NCI-H526 (cell line): ENCODE results near the gene SLC2A3.
A peak's percentile ranks its signal among the peaks of the same experiment; 100 is the strongest.
"Not testable (repeated sequence)": the region's sequence is repeated elsewhere in the genome, so short reads cannot be mapped to it uniquely, and the experiment has no call there.

Source experiments
- DNase-seq, 2 experiments: peaks; one replicate each; lab custom pipeline; 2025; lab: John Stamatoyannopoulos, UW

Gene SLC2A3

DNA sequence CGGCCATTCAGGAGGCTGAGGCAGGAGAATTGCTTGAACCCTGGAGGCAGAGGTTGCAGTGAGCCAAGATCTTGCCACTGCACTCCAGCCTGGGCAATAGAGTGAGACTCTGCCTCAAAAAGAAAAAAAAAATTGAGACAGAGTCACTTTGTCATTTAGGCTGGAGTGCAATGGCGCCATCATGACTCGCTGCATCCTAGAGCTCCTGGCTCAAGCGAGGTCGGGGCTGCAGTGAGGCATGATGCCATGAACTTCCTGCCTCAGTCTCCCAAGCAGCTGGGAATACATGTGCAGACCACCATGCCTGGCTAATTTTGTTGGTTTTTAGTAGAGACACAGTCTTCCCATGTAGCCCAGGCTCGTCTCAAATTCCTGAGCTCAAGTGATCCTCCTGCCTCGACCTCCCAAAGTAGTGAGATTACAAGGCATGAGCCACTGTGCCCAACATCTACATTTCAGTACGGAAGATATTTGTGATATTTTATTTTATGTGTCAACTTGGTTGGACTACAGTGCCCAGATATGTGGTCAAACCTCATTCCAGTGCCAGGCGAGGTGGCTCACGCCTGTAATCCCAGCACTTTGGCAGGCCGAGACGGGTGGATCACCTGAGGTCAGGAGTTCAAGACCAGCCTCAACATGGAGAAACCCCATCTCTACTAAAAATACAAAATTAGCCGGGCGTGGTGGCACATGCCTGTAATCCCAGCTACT lies 14.4 kb upstream of the SLC2A3 start:
- DNase-seq = not testable (repeated sequence)

DNA sequence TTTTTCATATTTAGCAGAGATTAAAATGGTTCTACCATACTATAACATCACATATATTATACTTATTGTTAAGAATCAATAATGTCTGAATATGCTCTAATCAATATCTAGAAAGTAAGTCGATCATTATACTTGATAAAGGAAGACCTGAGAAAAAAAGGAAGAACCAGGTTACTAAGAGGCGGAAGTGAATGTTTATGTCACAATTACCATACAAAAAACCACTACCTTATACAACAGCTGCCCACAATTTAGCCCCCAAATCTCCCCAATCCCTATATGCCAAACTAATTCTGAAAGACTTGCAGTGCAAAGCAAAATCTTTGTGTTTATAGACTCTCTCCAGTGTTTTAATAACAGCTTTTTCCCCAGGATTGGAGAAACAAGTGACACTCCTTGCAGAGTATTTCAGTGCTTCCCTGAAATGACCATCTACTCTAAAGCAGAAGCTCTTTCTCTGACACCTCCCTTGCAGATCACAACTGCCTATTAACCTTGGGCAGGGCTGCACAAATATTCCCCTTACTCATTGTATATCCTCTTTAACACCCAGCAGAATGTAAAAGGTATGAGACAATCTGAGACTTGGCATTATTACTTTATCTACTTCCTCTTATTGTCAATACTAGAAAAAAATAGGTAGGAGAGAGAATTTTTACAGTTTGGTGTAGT lies 12.7 kb upstream of the SLC2A3 start:
- no peak for DNase-seq

DNA sequence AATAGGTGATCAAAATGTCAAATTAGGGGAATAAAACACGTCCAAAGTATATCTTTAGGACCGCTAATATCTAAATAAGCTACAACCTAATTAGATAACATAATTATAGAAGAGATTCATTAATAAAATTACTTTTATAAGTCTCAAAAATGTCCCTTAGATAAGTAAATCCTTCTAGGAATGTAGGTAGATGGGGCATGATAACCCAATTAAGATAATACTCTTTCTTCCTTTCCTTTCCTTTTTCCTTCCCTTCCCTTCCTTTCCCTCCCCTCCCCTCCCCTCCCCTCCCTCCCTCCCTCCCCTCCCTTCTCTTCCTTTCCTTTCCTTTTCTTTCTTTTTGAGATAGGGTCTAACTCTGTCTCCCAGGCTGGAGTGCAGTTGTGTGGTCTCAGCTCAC lies 11.0 kb upstream of the SLC2A3 start:
- DNase-seq = no peak

DNA sequence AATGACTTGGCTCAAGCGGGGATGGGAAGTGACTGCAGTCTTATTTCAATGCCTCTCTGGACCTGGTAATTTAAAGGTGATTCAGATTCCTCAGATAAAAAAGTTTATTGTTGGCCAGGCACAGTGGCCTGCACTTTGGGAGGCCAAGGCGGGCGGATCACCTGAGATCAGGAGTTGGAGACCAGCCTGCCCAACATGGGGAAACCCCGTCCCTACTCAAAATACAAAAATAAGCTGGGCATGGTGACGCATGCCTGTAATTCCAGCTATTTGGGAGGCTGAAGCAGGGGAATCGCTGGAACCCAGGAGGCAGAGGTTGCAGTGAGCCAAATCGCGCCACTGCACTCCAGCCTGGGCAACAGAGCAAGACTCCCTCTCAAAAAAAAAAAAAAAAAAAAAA lies 8.8 kb upstream of the SLC2A3 start:
- not testable (repeated sequence) for DNase-seq

DNA sequence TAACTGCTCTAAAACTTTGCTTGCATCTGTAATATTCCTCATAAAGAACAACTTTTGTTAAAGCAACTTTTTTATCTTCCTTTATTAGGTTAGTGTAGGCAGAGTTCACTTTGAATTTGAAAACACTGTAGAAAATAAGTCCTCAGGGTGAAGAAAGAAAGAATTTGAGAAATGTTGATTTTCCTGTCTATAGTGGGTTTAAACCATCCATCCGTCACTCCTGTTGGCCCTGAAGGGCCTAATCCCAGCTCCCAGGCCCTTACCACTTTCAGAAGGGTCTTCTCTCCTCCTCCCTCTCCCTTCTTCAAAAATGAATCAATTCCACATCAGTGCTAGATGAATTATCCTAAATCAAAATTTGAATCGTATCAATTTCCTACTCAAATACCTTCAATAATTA lies 4.9 kb upstream of the SLC2A3 start:
- DNase-seq = no peak

DNA sequence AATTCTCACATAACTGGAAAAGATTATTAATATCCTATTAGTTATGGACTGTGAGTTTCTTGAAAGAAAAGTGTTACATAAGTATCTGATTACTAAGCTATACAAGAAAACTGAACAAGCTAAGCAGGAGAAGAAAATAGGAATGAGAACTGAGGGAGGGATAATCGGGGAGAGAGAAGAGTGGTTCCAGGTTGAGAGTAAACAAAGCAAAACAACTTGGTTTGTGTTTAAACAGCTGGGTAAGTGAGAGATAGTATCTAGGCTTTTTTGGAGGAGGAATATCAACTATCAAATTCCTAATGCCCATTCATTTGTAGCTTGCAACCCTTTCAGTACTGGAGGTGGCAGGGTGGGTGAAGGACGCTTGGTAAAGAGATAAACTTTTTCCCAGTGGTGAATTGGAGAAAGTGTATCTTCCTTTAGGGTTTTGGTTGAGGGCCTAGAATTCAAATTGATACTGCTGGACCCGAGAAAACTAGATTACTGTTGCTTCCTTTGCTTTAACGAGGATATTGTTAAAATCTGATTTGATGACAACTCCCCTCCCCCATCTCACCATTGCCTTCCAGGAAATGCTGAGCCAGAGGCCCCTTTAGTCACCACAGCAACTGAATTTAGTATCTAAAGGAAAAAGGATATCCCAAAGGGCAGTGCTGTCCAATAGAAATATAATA lies 2.0 kb upstream of the SLC2A3 start:
- peak; percentile 34 to 36 for DNase-seq

DNA sequence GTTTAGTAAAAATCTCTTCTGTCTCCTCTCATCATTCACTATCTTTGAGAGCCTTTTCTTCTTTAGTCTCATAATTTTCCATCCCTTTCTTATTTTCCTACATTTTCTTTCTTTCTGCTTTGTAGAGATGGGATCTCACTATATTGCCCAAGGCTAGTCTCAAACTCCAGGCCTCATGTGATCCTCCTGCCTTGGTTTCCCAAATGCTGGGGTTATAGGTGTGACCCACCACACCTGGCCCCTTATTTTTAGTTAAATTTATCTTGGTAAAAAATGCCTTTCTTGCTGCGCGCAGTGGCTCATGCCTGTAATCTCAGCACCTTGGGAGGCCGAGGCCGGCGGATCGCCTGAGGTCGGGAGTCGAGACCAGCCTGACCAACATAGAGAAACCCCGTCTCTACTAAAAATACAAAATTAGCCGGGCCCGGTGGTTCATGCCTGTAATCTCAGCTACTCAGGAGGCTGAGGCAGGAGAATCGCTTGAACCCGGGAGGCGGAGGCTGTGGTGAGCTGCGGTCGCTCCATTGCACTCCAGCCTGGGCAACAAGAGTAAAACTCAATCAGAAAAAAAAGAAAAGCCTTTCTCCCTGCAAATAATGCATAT lies 996 bp downstream of the SLC2A3 start:
- DNase-seq = no peak

DNA sequence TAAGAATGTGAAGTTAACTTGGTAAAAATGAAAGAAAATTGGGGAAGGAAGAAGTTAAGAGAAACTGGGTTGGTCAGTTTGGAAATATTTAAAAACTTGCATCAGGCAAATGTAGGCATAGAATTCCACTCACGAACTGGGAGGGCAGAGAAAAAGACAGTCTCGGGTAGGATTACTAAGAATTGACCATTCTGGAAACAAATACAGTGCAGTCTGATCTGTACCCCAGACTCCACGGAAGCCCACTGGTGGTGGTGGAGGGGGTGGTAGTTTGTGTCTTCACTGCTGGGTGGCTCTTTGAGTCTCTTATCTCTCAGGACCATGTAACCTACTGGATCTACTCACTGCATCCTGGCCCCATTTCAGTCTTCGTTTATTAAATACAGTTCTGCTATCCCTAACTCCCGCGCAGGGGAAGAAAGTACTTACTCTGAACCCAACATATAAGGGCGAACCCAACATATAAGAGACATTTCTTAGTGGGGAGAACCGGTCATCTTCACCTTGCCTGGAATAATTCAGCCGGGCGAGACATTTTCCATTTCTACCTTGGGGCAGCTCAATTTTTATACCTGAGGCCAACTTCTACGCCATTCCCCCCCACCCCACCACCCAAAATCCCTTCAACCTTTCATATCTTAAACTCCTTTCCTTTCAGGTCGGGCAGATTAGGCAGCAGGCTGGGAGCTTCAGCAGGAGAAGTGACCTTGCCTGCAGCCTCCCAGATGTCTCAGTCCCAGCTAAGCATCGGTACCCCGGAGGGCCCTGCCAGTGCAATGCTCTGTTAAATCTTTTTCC lies 1.7 kb downstream of the SLC2A3 start:
- DNase-seq = no peak

DNA sequence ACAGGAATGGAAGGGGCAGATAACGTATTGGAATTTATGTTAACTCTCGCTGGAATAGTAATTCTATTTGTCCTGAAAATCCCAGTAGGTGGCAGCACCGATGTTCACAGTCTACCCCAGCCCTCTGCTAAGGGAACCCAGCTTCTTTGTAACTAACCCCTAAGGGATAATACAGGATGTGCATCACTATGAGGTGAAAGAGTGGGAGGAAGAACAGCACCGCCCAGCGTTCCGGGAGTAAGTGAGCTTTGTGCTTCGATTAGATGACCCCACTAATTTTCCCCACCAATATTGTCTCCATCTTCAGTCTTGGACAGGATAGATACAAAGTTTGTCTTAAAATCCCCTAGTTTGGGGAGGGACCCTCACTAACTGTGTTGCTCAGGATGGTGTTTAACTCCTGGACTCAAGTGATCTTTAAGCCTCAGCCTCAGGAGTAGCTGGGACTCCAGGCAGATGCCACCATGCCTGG lies 2.7 kb downstream of the SLC2A3 start:
- peak; percentile 92 to 95 for DNase-seq

DNA sequence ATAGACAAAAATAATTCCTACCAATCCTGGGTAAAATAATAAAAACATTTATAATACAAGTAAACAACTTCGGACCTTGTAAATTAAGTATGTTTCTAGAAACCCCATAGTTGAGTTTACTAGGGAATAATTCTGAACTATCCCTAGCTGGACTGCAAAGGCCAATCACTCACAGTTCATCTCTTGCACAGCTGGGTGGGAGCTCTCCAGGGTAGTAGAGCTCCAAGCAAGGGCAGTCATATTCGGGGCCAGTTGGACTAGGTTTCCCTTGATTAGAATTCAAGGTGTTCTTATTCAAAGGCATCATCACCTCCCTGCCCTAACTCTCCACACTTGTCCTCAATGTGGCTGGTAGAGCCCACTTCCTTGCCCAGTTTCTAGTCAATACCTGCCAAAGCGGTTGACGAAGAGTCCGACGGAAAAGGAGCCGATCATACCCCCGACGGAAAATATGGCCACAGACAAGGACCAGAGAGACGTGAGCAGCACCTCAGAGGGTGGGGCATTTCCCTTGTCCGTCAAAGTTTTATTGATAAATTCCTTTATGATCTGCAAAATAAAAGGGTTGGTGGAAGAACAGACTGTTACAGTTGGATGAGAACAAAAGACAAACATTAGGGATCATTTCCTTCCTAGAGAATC lies 3.3 kb downstream of the SLC2A3 start:
- not testable (repeated sequence) for DNase-seq

DNA sequence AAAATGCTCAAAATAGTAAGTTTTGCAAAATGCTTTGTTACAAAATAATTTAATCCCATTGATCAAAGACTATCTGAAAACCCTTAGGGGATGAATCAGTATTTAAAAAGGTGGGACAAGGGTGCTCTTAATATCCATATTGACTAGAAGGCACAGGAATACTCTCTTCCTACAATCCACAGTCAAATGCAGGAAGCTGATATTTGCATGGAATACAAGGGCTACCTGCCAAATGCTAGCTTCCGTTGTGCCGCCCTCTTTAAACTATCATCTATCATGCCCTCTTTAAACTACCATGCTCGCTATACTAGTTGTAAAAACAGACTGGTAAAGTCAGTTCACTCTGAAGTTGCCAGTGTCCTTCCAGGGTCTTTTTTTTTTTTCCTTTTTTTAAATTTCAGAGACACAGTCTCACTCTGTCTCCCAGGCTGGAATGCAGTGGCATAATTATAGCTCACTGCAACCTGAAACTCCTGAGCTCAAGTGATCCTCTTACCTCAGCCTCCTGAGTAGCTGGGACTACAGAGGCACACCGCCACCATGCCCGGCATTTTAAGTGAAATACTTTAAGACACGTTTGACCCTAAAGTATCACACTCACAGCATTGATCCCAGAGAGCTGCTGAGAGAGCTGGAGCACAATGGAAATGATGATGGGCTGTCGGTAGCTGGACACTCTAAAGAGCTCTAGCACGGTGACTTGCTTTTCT lies 6.7 kb downstream of the SLC2A3 start:
- DNase-seq = peak; percentile 75 to 84

DNA sequence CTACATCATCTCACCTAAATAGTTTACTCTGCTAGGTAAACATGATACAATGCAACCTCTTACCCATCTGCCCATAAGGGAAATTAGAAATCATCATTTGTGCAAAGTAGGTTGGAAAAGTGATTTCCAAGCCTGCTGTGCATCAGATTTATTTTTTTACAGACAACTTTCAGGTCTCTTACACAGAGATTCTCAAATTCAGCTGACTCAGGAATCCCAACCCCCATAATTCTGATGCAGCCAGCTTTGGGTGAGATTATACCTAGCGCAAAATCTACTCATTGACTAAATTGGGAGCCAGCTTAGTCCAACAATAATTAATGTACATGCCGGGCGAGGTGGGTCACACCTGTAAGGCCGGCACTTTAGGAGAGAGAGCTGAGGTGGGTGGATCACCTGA lies 8.5 kb downstream of the SLC2A3 start:
- DNase-seq = no peak

DNA sequence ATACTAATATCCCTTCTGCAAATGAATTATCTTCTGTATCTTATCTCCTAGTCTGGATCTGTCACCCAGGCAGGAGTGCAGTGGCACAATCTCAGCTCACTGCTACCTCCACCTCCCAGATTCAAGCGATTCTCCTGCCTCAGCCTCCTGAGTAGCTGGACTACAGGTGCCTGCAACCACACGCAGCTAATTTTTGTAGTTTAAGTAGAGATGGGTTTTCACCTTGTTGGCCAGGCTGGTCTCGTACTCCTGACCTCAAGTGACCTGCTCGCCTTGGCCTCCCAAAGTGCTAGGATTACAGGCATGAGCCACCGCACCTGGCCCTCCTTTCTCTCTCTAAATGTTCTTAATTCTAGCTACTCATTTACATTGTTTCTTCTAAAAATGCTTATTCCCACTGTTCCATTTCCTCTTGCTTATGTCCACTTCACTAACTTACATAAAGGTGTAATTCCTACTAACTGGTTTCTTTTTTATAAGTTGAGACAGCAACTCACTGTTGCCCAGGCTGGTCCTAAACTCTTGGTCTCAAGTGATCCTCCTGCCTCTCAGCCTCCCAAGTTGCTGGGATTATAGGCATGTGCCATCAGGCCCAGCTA lies 9.8 kb downstream of the SLC2A3 start:
- DNase-seq = not testable (repeated sequence)

DNA sequence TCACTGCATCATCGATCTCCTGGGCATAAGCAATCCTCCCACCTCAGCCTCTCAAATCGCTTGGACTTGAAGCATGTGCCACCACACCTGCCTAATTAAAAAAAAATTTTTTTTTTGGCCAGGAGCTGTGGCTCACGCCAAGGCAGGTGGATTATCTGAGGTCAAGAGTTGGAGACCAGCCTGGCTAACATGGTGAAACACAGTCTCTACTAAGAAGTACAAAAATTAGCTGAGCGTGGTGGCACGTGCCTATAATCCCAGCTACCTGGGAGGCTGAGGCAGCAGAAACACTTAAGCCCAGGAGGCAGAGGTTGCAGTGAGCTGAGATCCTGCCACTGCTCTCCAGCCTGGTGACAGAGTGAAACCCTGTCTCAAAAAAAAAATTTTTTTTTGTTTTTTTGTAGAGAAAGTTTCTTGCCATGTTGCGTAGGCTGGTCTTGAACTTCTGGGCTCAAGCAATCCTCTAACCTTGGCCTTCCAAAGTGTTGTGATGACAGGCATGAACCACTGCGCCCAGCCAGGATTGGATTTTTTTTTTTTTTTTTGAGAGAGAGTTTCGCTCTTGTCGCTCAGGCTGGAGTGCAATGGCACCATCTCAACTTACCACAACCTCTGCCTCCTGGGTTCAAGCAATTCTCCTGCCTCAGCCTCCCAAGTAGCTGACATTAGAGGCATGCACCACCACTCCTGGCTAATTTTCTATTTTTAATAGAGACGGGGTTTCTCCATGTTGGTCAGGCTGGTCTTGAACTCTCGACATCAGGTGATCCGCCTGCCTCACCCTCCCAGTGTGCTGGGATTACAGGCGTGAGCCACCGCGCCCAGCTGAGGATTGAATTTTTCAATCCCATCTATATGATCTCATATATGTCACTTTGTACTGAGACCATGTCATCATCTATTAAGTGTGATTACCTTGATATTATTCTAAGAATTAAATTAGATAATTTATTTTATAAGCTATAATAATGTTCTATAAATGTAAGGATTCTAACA lies 12.4 kb downstream of the SLC2A3 start:
- no peak for DNase-seq

DNA sequence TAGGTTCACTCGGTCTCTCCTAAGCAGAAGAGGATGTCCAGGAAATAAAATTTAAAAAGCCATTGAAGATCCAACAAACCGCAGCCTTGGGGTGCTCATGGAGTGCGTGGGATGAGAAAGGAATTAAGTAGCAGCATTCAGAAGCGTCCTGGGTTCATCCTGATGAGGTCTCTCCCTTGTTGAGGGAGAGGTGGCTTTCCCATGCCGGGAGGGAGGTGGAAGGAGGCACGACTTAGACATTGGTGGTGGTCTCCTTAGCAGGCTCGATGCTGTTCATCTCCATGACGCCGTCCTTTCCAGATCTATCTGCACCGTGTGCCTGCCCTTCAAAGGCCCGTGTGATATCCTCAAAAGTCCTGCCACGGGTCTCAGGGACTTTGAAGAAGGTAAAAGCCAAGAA lies 14.8 kb downstream of the SLC2A3 start:
- DNase-seq = not testable (repeated sequence)

DNA sequence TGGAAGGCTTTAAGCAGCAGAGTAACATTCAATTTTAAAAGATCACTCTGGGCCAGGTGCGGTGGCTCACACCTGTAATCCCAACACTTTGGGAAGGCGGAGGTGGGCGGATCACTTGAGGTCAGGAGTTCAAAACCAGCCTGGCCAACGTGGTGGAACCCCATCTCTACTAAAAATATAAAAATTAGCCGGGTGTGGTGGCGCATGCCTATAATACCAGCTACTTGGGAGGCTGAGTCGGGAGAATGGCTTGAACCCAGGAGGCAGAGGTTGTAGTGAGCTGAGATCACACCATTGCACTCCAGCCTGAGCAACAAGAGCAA lies 17.8 kb downstream of the SLC2A3 start:
- DNase-seq = not testable (repeated sequence)

DNA sequence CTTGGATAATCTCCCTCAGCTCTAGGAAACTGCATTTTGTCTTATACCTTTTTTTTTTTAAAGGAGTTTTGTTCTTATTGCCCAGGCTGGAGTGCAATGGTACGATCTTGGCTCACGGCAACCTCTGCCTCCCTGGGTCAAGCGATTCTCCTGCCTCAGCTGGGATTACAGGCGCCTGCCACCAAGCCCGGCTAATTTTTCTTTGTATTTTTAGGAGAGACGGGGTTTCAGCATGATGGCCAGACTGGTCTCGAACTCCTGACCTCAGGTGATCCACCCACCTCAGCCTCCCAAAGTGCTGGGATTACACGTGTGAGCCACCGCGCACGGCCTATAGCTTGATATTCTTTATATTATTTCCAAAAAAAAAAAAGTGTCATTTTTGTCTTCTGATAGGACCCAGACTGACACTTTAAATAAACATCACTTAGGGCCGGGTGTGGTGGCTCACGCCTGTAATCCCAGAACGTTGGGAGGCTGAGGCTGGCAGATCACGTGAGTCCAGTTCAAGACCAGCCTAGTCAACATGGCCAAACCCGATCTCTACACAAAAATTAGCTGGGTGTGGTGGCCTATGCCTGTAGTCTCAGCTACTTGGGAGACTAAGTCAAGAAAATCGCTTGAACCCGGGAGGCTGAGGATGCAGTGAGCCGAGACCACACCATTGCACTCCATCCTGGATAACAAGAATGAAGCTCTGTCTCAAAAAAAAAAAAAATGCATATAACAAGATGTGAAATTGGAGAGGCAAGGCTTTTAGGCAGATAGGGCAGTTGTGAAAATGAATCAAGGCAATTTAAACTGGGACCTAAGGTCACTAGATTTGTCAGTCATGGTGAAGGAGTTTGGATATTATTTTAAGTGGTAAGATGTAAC lies 18.4 kb downstream of the SLC2A3 start:
- no peak for DNase-seq

DNA sequence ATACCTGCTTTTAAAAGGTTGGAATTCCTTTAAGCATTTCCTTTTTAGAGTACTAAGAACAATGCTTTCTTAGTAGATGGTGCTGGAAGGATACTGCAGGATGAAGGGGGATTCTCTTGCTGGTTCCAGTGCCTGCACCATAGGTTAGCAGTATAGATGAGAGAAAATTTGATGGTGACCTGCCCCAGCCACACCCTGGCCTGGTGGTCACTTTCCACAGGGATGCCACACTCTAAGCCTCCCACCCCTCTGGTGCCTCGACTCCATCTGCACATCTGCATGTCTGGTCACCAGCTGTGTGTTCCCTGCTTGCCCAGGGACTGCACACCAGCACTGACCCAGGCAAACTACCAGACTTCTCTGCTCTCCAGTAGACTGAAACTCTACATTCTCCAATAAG lies 19.1 kb downstream of the SLC2A3 start:
- no peak for DNase-seq
